Fibroblast of mammary gland (primary cell): ENCODE data around the gene RAI1.

Source experiments
- DNase-seq: peaks from one replicate; pipeline ENCODE4 v3.0.0-alpha.2; 2010; ENCODE audit warnings: low read depth
- H3K4me3 ChIP-seq: 2 replicates; pipeline ENCODE4 v1.5.1; 2011; ENCODE audit warnings: low read depth, mild to moderate bottlenecking, low read length, moderate library complexity; ENCODE audit not compliant: control insufficient read depth
- CTCF ChIP-seq: conservative IDR thresholded peaks from 2 replicates; pipeline ENCODE4 v1.5.1; 2011; ENCODE audit warnings: low read depth, low read length, inconsistent platforms; ENCODE audit not compliant: control insufficient read depth, insufficient read depth

Gene RAI1

GRCh38 chr17:17737961-17738894, 57.0 kb downstream of the RAI1 start:
- DNase-seq: no peak
- H3K4me3 ChIP-seq: no peak overlapping the region
- no peak for TF ChIP-seq CTCF

DNA sequence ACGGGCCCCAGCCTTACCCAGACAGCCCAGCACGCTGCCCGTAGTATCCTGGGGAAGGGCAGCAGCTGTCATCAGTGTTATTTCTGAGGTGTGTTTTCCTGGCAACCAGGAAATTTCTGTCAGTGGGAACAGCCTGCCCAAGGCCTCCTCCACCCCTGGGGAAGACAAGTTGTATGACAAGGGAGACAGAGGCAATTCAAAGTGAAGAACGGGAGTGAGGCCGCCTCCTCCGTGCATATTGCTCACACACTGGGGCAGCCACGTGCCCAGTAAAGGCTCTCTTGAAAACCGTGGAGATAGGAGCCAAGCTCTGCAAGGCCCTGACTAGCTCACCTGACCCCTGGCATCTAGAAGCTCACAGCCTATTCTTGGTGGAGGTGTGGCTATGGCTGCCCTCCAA, 57.6 kb downstream of the RAI1 start:
- DNase-seq: no peak
- TF ChIP-seq CTCF: no peak
- H3K4me3 ChIP-seq: no peak overlapping the region

DNA sequence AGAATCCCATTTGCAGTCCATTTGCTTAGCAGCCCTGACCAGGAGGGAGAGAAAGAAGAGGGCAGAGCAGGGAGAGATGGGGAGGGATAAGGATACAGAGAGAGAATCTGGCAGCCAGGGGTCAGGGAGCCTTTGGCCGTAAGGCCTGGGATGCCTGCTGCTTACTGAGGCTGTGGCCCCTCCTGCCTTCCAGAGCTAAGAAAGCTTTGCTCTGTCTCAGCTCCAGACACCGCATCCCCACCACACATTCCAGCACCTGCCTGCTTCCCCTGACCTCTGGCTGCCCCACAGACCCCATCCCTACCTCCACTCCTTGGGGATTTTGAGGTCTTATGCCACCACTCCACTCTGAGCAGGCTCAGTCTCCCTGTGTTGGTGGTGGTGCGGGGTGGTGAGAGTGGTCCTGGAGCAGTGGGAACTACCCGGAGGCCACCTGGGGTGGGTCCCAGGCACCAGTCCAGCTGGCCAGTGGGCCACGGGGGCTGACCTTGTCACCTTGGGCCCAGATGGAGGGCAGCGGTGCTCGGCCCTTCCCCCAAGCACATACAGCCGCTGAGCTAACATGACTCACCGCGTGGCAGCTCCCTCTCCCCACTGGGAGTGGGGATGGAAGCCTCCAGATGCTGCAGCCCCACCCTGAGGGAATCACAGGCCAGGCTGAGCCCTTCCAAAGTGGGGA, 58.3 kb downstream of the RAI1 start:
- no peak for TF ChIP-seq CTCF
- no peak overlapping the region for H3K4me3 ChIP-seq
- DNase-seq: peak; percentile 72

- H3K4me3 ChIP-seq: no peak overlapping the region
- TF ChIP-seq CTCF: no peak
- DNase-seq: no peak
Observed at GRCh38 chr17:17740615-17741348, 59.5 kb downstream of the RAI1 start.

DNA sequence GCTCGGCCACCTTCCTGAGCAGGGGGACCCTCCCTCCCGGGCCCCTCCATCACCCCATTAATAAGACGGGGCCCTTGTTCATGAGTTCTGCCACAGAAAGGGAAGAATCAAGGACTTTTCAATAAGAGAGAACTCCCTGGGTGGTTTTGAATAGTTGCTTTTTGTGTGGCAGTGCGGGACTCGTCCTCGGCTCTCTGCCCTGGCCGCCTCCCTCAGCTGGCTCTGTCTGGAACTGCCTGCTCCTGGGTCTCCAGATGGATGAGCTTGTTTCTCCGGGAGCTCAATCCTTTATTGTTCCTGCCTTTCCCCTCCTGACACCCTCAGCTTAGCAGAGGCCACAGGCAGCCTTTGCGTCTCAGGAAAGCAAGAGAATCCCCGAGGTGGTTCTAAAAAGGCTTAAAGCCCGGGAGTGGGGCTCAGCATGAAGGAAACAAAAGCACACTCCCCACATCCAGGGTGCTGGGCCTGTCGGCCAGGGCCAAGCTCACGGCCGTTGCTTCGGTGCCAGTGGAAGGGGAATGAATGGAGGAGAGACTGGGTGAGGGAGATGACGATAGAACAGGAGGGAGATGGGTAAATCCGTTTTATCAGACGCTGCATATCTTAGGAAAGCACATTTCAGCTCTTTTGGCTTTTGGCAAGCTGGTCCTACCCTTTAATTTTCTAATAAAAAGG, 60.2 kb downstream of the RAI1 start:
- H3K4me3 ChIP-seq: no peak overlapping the region
- no peak for DNase-seq
- TF ChIP-seq CTCF: peak; percentile 7

DNA sequence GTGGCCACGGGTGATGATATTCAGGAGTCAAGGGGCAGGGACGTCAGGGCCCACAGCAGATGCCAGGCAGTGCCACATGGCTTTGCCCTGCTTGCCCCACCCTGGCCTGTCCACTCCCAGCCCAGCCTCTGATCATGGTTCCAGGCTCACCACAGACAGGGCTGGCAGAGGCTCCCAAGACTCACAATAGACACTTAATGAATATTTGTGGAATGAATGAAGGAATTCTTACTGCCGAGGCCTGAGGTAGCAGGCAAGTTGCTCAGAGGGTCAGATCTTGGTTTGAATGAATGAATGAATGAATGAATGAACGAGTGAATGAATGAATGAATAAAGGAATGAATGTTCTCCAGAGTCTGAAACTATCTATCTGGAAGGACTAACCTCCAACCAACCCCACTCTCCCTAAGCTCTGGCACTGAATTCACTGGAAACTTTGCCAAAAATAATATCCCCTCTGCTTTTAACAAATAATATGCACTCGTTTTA, 60.9 kb downstream of the RAI1 start:
- no peak for DNase-seq
- no peak for TF ChIP-seq CTCF
- no peak overlapping the region for H3K4me3 ChIP-seq
